HG03064 (cell line): Measurements from ENCODE around the gene PLXNB3.
"Not testable (repeated sequence)": the region's sequence is repeated elsewhere in the genome, so short reads cannot be mapped to it uniquely, and the experiment has no call there.

Experiments used
- ATAC-seq: cut with Tn5 transposase; IDR thresholded peaks from one replicate; pipeline ENCODE4 v1.9.1; 2021; ENCODE audit warnings: low read depth; ENCODE audit not compliant: unreplicated experiment

PLXNB3 gene

DNA sequence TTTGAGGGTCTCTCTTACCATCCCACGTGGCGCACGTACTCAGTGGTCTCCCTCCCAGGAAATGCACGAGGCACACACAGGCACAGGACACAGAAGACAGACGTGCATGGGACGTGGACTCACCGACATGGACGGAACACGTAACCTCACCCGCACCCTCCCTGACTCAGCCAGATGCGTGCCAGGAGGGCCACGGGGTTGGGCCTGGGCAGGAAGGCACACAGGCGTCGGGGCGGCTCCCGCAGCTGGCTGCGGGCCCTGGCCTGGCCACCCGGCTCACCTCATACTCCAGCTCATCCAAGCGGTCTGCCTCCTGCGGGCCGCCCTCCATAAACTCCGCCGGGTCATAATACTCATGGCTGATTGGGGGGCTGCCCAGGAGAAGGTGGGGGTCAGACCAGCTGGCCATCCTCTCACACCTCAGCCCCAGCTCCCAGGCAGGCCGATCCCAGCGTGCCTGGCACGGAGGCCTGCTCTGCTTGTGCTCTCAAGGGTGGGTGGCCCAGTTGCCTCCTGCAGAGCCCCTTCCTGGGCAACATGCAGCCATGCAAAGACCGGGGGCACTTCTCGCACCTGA is 43.0 kb downstream of the PLXNB3 start:
- ATAC-seq, result no peak

DNA sequence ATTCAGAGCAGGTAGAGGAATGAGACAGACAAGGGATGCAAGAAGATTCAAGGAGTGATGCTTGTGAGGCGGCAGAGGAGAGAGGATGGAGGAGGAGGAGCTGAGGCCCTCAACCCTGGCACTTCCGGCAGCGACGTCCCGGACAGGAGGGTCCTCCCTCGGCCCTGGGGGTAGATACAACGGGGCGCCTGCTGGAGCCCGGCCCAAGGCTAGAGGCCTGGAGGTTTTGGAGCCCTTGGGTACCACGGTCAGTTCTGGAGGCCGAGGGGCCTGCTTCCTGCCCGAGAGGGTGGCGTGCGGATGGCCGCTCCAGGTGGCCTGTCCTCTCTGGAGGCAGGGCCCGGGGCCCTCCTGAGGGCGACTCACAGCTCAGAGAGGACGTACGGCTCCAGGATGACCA is 43.9 kb downstream of the PLXNB3 start:
- ATAC-seq, result no peak

GRCh38 chrX:153812220-153812619 is 48.2 kb downstream of the PLXNB3 start:
- ATAC-seq, result no peak

- ATAC-seq, result no peak
These were observed 49.1 kb downstream of the PLXNB3 start for GRCh38 chrX:153813161-153813560.

DNA sequence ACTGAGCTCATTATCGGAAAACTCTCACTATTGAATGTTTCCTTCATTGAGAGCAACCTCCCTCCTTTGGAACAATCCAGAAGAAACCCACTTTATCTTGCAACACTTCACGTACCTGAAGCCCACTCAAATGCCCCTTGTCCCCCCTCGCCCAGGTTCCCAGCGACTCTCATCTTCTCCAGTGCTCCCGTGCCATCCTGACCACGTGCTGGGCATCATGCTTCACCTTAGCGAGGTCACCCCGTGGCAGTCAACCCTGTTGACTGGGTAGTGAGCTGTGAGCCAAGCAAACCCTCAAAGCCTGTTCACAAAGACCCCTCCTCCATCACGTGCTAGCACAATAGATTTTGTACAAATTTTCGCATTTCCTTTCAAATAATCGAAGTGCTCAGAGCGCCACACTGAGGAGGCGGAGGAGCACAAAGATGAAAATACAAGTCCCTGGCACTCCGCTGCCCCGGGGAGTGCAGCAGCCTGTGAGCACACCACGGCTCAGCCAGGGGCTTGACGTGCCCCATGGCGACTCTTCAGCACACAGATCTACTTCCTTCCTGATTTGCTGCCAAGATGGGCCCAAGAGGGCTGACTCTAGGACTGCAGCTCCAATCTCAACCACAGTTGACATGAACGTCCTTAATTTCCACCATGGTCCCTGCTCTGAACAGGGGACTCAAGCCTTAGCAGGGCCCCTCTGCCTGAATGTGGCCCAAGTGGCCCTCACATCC is 50.7 kb downstream of the PLXNB3 start:
- ATAC-seq, result no peak

DNA sequence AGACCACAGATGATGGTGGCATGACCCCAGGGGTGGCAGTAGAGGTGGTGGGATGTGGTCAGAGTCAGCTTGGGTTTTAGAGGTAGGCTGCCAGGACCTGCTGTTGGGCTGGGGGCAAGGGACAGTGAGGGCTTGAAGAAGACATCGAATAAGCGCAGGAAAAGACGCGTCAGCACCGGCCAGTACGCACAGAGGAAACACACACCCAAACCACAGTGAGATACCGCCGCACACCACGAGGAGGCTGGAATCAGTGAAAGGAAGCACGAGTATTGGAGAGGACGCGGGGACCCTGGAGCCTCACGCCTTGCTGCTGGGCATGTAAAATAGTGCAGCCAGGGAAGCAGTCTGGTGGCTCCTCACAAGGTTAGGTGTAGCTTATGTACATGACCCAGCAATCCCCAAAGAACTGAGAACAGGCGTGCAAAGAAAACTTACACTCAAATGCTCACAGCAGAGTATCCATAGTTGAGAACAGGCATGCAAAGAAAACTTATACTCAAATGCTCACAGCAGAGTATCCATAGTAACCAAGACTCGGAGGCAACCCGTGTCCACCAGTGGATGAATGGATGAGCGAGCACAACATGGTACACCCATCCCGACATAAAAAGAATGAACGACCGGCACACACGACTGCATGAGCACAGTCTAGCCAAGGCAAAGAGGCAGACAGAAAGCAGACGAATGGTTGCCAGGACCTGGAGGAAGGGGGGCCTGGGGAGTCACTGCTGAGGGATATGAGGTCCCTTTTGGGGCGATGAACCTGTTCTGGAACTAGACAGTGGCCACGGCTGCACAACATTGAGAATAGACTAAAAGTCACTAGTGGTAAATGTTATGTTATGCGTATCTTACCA is 53.0 kb downstream of the PLXNB3 start:
- no peak for ATAC-seq

DNA sequence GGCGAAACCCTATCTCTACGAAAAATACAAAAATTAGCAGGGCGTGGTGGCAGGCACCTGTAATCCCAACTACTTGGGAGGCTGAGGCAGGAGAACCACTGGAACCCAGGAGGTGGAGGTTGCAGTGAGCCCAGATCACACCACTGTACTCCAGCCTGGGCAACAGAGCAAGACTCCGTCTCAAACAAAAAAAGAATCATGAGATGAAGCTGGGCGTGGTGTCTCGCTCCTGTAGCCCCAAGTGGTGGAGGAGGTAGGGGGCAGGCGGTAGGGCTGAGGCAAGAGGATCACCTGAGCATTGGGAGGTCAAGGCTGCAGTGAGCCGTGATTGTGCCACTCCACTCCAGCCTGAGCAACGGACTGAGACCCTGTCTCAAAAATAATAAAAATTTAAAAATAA is 54.0 kb downstream of the PLXNB3 start:
- ATAC-seq, result not testable (repeated sequence)

- no peak for ATAC-seq
These were observed 54.7 kb downstream of the PLXNB3 start for GRCh38 chrX:153818571-153819383.

- no peak for ATAC-seq
These were observed 55.5 kb downstream of the PLXNB3 start for GRCh38 chrX:153819384-153820040.

- no peak for ATAC-seq
These were observed 56.6 kb downstream of the PLXNB3 start for GRCh38 chrX:153820601-153821000.

- no peak for ATAC-seq
These were observed 57.0 kb downstream of the PLXNB3 start for GRCh38 chrX:153821066-153821465.

DNA sequence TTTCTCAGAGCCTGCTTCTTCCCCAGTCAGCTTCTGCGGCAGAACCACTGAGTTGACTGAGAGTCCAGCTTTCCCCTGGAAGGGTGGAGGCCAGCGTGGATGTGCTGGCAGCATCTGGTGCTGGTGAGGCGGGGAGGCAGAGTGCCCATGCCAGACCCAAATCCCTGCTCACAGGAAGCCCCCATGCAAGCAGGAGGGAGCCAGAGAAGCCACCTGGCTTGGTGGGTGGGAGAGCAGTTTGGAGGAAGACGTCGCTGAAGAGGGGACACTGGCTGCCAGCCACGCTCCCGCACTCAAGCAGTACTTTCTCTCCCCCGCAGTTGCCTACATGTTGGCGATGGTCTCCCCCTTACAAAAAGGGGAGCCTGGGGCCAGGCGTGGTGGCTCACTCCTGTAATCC is 60.3 kb downstream of the PLXNB3 start:
- no peak for ATAC-seq

DNA sequence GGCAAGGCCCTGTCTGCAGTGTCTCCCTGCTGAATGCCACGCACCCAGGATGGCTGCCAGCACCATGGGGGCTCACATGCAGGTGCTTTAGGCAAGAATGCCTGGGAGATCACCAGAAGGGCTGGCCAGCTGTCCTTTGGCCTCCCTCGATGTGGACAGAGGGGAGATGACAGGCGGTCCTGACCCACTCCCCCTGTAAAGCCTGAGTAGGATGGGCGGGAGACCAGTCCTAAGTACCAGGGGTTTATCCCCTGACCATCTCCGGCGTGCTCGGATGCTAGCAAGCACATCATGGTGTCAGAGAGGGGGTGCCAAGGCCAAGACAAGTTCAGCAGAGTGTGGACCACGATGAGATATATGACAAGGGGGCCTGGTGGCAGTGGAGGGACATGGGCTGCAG is 61.0 kb downstream of the PLXNB3 start:
- no peak for ATAC-seq
